ENCODE data around the gene LRBA. TPM values are rescaled to one million over a fixed set of nuclear protein-coding genes. Genes with fewer than 3 reads are reported as not detected.

LRBA gene
- total RNA-seq, 6 experiments from 2014 or later, result 13.6 to 17.6 (median 15.0) TPM

GRCh38 chr4:150402871-150403272 lies 612.2 kb downstream of the LRBA start:
- Mint-ChIP-seq H3K9me3 (no peaks in the 10 kb centered on the region), H3K4me3 (no peak overlapping the region), H3K27me3 (ENCODE audit: insufficient read depth) (no peaks in the 10 kb centered on the region), H3K27ac (no peak overlapping the region), H3K36me3 (ENCODE audit: low read depth) (no peaks in the 10 kb centered on the region), H3K4me1 (ENCODE audit: low read depth) (no peaks in the 10 kb centered on the region)
- TF ChIP-seq CTCF (IDR thresholded peaks at IDR 0.05), result no peak
- DNase-seq, result no peak

- Mint-ChIP-seq H3K36me3 (ENCODE audit: low read depth) (no peaks in the 10 kb centered on the region), H3K4me1 (ENCODE audit: low read depth) (no peaks in the 10 kb centered on the region), H3K27ac (no peak overlapping the region), H3K4me3 (no peak overlapping the region), H3K27me3 (ENCODE audit: insufficient read depth) (no peaks in the 10 kb centered on the region), H3K9me3 (no peaks in the 10 kb centered on the region)
- no peak for TF ChIP-seq CTCF (IDR thresholded peaks at IDR 0.05)
- DNase-seq, result no peak
Observed at GRCh38 chr4:150401083-150401687, 613.9 kb downstream of the LRBA start.

- H3K4me3 Mint-ChIP-seq, result no peak overlapping the region
- no peak overlapping the region for H3K27ac Mint-ChIP-seq
- H3K27me3 Mint-ChIP-seq (ENCODE audit: insufficient read depth), result no peaks in the 10 kb centered on the region; the same call in 1 of the 2 replicates
- H3K36me3 Mint-ChIP-seq (ENCODE audit: low read depth), result peaks cover 11% of the 10 kb centered on the region
- no peak for DNase-seq
- no peaks in the 10 kb centered on the region for H3K4me1 Mint-ChIP-seq (ENCODE audit: low read depth)
- H3K9me3 Mint-ChIP-seq, result peaks cover 6% of the 10 kb centered on the region
- TF ChIP-seq CTCF (IDR thresholded peaks at IDR 0.05), result no peak
Observed at GRCh38 chr4:150395872-150396271, 619.2 kb downstream of the LRBA start.

GRCh38 chr4:150394046-150394445 lies 621.0 kb downstream of the LRBA start:
- H3K27me3 Mint-ChIP-seq (ENCODE audit: insufficient read depth), result no peaks in the 10 kb centered on the region; the same call in 1 of the 2 replicates
- H3K4me1 Mint-ChIP-seq (ENCODE audit: low read depth), result no peaks in the 10 kb centered on the region
- peaks cover 11% of the 10 kb centered on the region for H3K36me3 Mint-ChIP-seq (ENCODE audit: low read depth)
- no peak for TF ChIP-seq CTCF (IDR thresholded peaks at IDR 0.05)
- DNase-seq, result no peak
- H3K9me3 Mint-ChIP-seq, result peaks cover 6% of the 10 kb centered on the region
- H3K4me3 Mint-ChIP-seq, result no peak overlapping the region
- H3K27ac Mint-ChIP-seq, result no peak overlapping the region

GRCh38 chr4:150391052-150391451 lies 624.0 kb downstream of the LRBA start:
- peaks cover 6% of the 10 kb centered on the region for H3K9me3 Mint-ChIP-seq
- no peaks in the 10 kb centered on the region; the same call in 1 of the 2 replicates for H3K27me3 Mint-ChIP-seq (ENCODE audit: insufficient read depth)
- H3K36me3 Mint-ChIP-seq (ENCODE audit: low read depth), result peaks cover 16% of the 10 kb centered on the region
- H3K4me1 Mint-ChIP-seq (ENCODE audit: low read depth), result peaks cover 15% of the 10 kb centered on the region
- TF ChIP-seq CTCF (IDR thresholded peaks at IDR 0.05), result no peak
- no peak for DNase-seq
- H3K4me3 Mint-ChIP-seq, result no peak overlapping the region
- H3K27ac Mint-ChIP-seq, result no peak overlapping the region

Measured in HFFc6 (cell line).